ENCODE data around the gene AFF2. TPM values are rescaled to one million over a fixed set of nuclear protein-coding genes. Genes with fewer than 3 reads are reported as not detected.

The AFF2 gene
- total RNA-seq, 1 experiment from 2014 or later, result 0.16 TPM

DNA sequence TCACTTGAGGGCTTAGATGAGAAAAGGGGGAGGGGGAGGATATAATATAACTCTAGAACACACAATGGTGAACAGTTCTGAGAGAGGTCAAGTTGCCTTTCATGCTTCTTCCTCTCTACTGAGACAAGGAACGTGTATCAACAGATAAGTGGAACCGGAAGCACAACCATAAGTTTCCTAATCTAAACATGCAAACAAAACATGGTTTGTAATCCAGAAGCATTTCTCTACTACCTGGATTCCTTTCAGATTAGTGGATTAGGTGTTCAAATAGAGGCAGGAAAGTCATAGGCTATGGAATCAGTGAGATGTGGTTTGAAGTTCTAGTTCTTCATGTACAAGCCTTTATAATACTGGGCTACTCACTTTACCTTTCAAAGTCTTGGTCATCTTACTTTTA, 544.1 kb downstream of the AFF2 start:
- H3K4me1 ChIP-seq, result no peaks in the 10 kb centered on the region
- Mint-ChIP-seq H3K27ac (ENCODE audit: unreplicated experiment) (no peak overlapping the region), H3K27me3 (ENCODE audit: insufficient read depth, unreplicated experiment) (no peaks in the 10 kb centered on the region), H3K9me3 (ENCODE audit: unreplicated experiment) (no peaks in the 10 kb centered on the region), H3K4me1 (ENCODE audit: low read depth, unreplicated experiment) (no peaks in the 10 kb centered on the region), H3K4me3 (ENCODE audit: unreplicated experiment) (no peak overlapping the region), H3K36me3 (ENCODE audit: insufficient read depth, unreplicated experiment) (no peaks in the 10 kb centered on the region)
- ChIA-PET POLR2A (no interaction called here), CTCF (no interaction called here)
- TF ChIP-seq, protein P1, sequence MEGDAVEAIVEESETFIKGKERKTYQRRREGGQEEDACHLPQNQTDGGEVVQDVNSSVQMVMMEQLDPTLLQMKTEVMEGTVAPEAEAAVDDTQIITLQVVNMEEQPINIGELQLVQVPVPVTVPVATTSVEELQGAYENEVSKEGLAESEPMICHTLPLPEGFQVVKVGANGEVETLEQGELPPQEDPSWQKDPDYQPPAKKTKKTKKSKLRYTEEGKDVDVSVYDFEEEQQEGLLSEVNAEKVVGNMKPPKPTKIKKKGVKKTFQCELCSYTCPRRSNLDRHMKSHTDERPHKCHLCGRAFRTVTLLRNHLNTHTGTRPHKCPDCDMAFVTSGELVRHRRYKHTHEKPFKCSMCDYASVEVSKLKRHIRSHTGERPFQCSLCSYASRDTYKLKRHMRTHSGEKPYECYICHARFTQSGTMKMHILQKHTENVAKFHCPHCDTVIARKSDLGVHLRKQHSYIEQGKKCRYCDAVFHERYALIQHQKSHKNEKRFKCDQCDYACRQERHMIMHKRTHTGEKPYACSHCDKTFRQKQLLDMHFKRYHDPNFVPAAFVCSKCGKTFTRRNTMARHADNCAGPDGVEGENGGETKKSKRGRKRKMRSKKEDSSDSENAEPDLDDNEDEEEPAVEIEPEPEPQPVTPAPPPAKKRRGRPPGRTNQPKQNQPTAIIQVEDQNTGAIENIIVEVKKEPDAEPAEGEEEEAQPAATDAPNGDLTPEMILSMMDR (IDR thresholded peaks at IDR 0.05; ENCODE audit: insufficient read depth in 1 of 2, low read depth in 1 of 2, low read length in 1 of 2, severe bottlenecking in 1 of 2, unreplicated experiment in 1 of 2), result no peak
- intact Hi-C loops (cut with micrococcal nuclease; ENCODE audit: unreplicated experiment), result no loop called here
- no peaks in the 10 kb centered on the region for H3K36me3 ChIP-seq (ENCODE audit: control insufficient read depth, insufficient read depth, low read length)
- BruUV-seq (replicated peaks), result no TSS peak
- H3K9me3 ChIP-seq, result no peaks in the 10 kb centered on the region
- no peak overlapping the region for H3K4me3 ChIP-seq (ENCODE audit: low read depth, low read length)
- no peak for DNase-seq
- no peaks in the 10 kb centered on the region for H3K27me3 ChIP-seq (replicated peaks; ENCODE audit: control insufficient read depth, insufficient read depth, low read length)

DNA sequence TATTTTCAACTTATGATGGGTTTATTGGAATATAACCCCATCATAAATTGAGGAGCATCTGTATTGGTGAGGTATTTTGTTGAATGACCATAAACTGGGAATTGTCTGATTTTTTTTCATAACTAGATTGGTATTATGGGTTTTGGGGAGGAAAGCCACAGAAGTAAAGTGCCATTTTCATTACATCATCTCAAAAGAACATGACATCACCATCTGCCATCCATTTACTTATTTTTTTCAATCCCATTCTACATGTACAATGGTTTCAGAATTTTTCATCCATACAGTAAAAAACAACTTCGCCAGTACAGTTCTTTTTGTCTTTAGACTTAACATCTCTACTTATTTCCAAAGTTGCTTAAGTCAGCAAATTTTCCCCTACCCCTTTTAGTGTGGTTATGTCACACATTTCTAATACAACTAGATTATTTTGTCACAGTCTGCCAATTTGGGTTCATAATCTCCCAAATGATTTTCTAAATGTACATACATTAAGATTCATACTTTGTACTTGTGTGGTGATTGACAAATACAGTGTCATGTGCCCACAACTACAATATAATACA, 545.3 kb downstream of the AFF2 start:
- H3K4me1 Mint-ChIP-seq (ENCODE audit: low read depth, unreplicated experiment), result no peaks in the 10 kb centered on the region
- no peaks in the 10 kb centered on the region for H3K36me3 Mint-ChIP-seq (ENCODE audit: insufficient read depth, unreplicated experiment)
- no peaks in the 10 kb centered on the region for H3K9me3 ChIP-seq
- CTCF ChIA-PET, result no interaction called here
- no peaks in the 10 kb centered on the region for H3K27me3 ChIP-seq (replicated peaks; ENCODE audit: control insufficient read depth, insufficient read depth, low read length)
- H3K4me3 ChIP-seq (ENCODE audit: low read depth, low read length), result no peak overlapping the region
- H3K4me1 ChIP-seq, result no peaks in the 10 kb centered on the region
- no peaks in the 10 kb centered on the region for H3K27me3 Mint-ChIP-seq (ENCODE audit: insufficient read depth, unreplicated experiment)
- POLR2A ChIA-PET, result no interaction called here
- H3K9me3 Mint-ChIP-seq (ENCODE audit: unreplicated experiment), result no peaks in the 10 kb centered on the region
- TF ChIP-seq, protein P1 (IDR thresholded peaks at IDR 0.05; ENCODE audit: insufficient read depth in 1 of 2, low read depth in 1 of 2, low read length in 1 of 2, severe bottlenecking in 1 of 2, unreplicated experiment in 1 of 2), result no peak
- BruUV-seq (replicated peaks), result no TSS peak
- no peaks in the 10 kb centered on the region for H3K36me3 ChIP-seq (ENCODE audit: control insufficient read depth, insufficient read depth, low read length)
- no peak for DNase-seq
- intact Hi-C loops (cut with micrococcal nuclease; ENCODE audit: unreplicated experiment), result no loop called here
- no peak overlapping the region for H3K27ac Mint-ChIP-seq (ENCODE audit: unreplicated experiment)
- H3K4me3 Mint-ChIP-seq (ENCODE audit: unreplicated experiment), result no peak overlapping the region
